GM13977 (cell line): ENCODE measurements around the gene TMEM98.

Experiments used
- DNase-seq: peaks from one replicate; pipeline ENCODE4 v3.0.0; 2012; ENCODE audit warnings: low spot score
- CTCF ChIP-seq: IDR thresholded peaks from 2 replicates; pipeline ENCODE4 v1.5.1; 2012; ENCODE audit warnings: mild to moderate bottlenecking, control low read depth; ENCODE audit not compliant: insufficient read depth; ENCODE audit errors: extremely low read depth, missing control alignments
- in situ Hi-C: fragments of 300-500 bp; cut with MboI; formaldehyde crosslinking; loops from one replicate; pipeline ENCODE4 v1.12.0; 2022; ENCODE audit warnings: low sequenced_read_pairs, low pct_unique_long_range_greater_than_20kb, mixed read lengths, inconsistent platforms; ENCODE audit not compliant: unreplicated experiment

TMEM98 gene

DNA sequence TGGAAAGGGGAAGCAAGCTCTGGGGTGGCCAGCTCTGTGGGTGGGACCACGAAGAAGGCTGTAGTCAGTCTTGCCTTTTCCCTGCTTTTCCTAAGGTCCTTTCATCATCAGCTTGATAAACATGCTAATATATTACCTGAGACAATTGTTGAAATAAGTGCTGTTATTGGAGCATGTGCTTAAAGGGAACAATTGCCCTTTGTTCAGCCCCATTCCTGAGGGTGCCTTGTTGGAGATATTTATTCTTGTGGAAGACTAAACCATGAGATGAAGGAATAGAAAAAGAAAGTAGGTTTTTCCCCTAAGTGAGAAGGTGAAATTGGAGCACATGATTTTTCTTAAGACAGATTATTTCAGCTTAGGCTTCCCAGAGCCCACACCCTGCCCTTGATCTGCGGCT lies 7.8 kb downstream of the TMEM98 start:
- in situ Hi-C loops: loop anchor here (25.0 kb wide), 1 partner anchor 473 kb away; no protein-coding TSS in a partner anchor
- TF ChIP-seq CTCF: no peak
- no peak for DNase-seq

DNA sequence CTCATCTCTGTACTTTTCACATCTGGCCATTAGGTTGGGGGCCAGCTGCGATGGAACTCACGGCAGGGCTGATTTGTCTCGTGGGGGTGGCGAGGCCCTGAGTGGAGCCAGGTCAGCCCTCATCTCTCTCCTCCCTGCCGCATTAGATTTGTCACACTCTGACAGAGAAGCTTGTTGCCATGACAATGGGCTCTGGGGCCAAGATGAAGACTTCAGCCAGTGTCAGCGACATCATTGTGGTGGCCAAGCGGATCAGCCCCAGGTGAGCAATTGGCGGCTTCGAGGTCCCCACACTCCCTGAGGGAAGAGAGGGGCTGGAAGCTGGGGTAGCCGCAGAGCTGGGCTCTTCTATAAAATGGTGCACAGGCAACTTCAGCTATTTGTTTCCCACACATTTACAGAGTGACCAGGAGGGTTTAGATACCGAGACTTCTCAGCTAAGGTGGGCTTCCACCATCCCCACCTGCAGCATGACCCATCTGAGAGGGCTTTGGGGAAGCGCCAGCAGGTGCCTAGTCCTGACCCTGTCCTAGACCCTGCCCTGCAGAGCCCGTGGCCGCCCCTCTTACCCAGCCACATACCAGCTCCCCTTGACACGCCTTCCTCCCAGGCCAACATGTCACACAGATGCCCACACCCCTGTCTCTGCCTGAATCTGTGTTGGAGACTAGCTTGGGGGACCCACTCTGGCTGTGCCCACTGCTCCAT lies 8.4 kb downstream of the TMEM98 start:
- no peak for DNase-seq
- TF ChIP-seq CTCF: no peak
- in situ Hi-C loops: loop anchor here (25.0 kb wide), 1 partner anchor 474 kb away; no protein-coding TSS in a partner anchor

- in situ Hi-C loops: loop anchor here (25.0 kb wide), 1 partner anchor 475 kb away; no protein-coding TSS in a partner anchor
- DNase-seq: peak; percentile 82
- TF ChIP-seq CTCF: peak; percentile 89
Observed at GRCh38 chr17:32936894-32937500, 9.0 kb downstream of the TMEM98 start.

DNA sequence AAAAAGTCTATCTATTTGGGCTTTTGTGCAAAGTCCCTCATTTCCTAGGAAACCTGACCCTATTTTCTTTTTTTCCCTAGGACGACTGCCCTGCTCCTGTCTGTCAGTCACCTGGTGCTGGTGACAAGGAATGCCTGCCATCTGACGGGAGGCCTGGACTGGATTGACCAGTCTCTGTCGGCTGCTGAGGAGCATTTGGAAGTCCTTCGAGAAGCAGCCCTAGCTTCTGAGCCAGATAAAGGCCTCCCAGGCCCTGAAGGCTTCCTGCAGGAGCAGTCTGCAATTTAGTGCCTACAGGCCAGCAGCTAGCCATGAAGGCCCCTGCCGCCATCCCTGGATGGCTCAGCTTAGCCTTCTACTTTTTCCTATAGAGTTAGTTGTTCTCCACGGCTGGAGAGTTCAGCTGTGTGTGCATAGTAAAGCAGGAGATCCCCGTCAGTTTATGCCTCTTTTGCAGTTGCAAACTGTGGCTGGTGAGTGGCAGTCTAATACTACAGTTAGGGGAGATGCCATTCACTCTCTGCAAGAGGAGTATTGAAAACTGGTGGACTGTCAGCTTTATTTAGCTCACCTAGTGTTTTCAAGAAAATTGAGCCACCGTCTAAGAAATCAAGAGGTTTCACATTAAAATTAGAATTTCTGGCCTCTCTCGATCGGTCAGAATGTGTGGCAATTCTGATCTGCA lies 12.9 kb downstream of the TMEM98 start:
- in situ Hi-C loops: loop anchor here (25.0 kb wide), 1 partner anchor 479 kb away; no protein-coding TSS in a partner anchor
- TF ChIP-seq CTCF: peak; percentile 34
- no peak for DNase-seq

- peak; percentile 17 for TF ChIP-seq CTCF
- in situ Hi-C loops: loop anchor here (25.0 kb wide), 1 partner anchor 479 kb away; no protein-coding TSS in a partner anchor
- DNase-seq: no peak
Observed at GRCh38 chr17:32941419-32942032, 13.6 kb downstream of the TMEM98 start.

DNA sequence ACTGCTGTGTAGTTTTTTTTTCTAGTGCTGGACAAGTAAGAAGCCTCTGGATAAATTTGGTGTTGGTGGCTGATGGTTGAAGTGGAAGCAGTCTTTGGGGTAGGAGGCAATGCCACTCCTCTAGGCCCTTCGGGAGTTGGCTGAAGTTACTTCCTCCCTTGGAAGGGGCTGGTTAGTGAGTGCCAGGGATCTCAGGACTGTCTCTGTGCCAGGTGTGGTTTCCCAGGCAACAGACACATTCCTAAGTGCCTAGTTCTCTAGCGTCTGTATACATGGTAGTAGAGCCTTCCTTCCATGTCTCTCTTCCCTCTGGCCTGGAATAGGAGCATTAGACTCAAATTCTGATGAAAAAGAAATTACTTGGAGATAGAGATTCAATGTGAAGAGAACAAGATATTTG lies 15.3 kb downstream of the TMEM98 start:
- DNase-seq: no peak
- TF ChIP-seq CTCF: no peak
- in situ Hi-C loops: loop anchor here (25.0 kb wide), 1 partner anchor 481 kb away; no protein-coding TSS in a partner anchor
